Testis (tissue), 3 donors: ENCODE measurements around the gene TRAT1. TPM values are rescaled to one million over a fixed set of nuclear protein-coding genes. Genes with fewer than 3 reads are reported as not detected.

Experiments used
- DNase-seq: peaks from one replicate; pipeline ENCODE4 v3.0.0-alpha.2; 2019
- H3K27ac ChIP-seq, 2 donors: fragments of 200-600 bp; sonication (generic); one replicate each; pipeline ENCODE4 v1.5.1; 2019
- H3K27me3 ChIP-seq: fragments of 200-600 bp; sonication (generic); one replicate; pipeline ENCODE4 v1.5.1; 2019
- H3K36me3 ChIP-seq: fragments of 200-600 bp; sonication (generic); one replicate; pipeline ENCODE4 v1.5.1; 2017; ENCODE audit warnings: low read depth; ENCODE audit errors: missing control alignments
- H3K4me1 ChIP-seq: fragments of 200-600 bp; sonication (generic); one replicate; pipeline ENCODE4 v1.5.1; 2019
- H3K4me3 ChIP-seq, 2 donors: fragments of 200-600 bp; sonication (generic); one replicate each; pipeline ENCODE4 v1.5.1; 2017 to 2019
- H3K9me3 ChIP-seq: fragments of 200-600 bp; sonication (generic); one replicate; pipeline ENCODE4 v1.5.1; 2017
- POLR2A ChIP-seq: fragments of 450-650 bp; IDR thresholded peaks from one replicate; pipeline ENCODE4 v1.6.1; 2017; ENCODE audit warnings: antibody characterized with exemption, mild to moderate bottlenecking, moderate library complexity
- WGBS, 2 donors: methylation state at CpG; one replicate each; pipeline ENCODE4 v1.1.5; 2018; 5-methylcytosine and 5-hydroxymethylcytosine counted together
- intact Hi-C: fragments of 100-400 bp; cut with DNase I; formaldehyde crosslinking; loops from one replicate; pipeline ENCODE4 v1.15.1; 2023; ENCODE audit warnings: low total_unique reads
- polyA plus RNA-seq: library from polyadenylated mRNA; stranded (reverse); fragments of 350-450 nt; fragmentation: Illumina TruSeq; extraction: RNeasy Lipid Tissue Mini Kit (QIAGEN cat#74804); gene quantifications from one replicate; pipeline ENCODE4 v1.2.3, GENCODE V29; 2014; ENCODE audit warnings: low read depth, low replicate concordance; ENCODE audit not compliant: insufficient read depth
- total RNA-seq, 2 donors: library from RNA; depleted of rRNA; stranded (reverse); fragments of >200 nt; gene quantifications; one replicate each; pipeline ENCODE4 v1.2.3, GENCODE V29; 2016
- TF ChIP-seq, protein P1 (sequence below), 3 experiments: fragments of 450-650 bp in 2 of 3; fragments of 200-600 bp in 1 of 3; sonication (generic) in 1 of 3; IDR thresholded peaks; one replicate each; pipeline ENCODE4 v1.5.1; 2016 to 2019; ENCODE audit warnings: antibody characterized with exemption in 3 of 3, mild to moderate bottlenecking in 2 of 3, moderate library complexity in 1 of 3

The TRAT1 gene
- total and polyA plus RNA-seq, 3 donors from 2014 or later, result 0.25 to 0.84 TPM; not detected in 1

DNA sequence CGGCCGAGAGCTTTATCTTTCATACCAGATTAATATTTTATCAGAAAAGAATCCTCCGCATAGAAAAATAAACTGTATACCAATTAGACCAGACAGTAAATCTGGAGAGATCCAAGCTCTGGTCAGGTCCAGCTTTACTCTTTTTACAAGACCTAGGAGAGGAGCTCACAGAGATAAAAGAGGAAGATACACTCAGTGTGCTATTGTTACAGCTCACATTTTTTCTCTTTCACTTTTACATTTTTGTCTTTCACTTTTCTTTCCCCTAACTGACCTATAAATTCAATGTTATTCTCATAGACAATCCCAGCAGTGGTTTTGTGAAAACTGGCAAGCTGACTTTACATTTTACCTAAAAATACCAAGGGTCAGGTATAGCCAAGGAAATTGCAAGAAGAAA, 75.3 kb downstream of the TRAT1 start:
- Histone ChIP-seq H3K9me3 (no peaks in the 10 kb centered on the region), H3K36me3 (no peaks in the 10 kb centered on the region), H3K27ac (no peak overlapping the region), H3K4me1 (no peaks in the 10 kb centered on the region), H3K4me3 (no peak overlapping the region), H3K27me3 (no peaks in the 10 kb centered on the region)
- DNase-seq, result no peak
- no peak for TF ChIP-seq POLR2A
- TF ChIP-seq, protein P1, sequence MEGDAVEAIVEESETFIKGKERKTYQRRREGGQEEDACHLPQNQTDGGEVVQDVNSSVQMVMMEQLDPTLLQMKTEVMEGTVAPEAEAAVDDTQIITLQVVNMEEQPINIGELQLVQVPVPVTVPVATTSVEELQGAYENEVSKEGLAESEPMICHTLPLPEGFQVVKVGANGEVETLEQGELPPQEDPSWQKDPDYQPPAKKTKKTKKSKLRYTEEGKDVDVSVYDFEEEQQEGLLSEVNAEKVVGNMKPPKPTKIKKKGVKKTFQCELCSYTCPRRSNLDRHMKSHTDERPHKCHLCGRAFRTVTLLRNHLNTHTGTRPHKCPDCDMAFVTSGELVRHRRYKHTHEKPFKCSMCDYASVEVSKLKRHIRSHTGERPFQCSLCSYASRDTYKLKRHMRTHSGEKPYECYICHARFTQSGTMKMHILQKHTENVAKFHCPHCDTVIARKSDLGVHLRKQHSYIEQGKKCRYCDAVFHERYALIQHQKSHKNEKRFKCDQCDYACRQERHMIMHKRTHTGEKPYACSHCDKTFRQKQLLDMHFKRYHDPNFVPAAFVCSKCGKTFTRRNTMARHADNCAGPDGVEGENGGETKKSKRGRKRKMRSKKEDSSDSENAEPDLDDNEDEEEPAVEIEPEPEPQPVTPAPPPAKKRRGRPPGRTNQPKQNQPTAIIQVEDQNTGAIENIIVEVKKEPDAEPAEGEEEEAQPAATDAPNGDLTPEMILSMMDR (IDR thresholded peaks at IDR 0.05), result no peak
- WGBS, 2 donors, result 54 to 58% methylated on average over 3 of the region's 3 CpGs
- intact Hi-C loops, result no loop called here

GRCh38 chr3:108899530-108899929, 76.9 kb downstream of the TRAT1 start:
- Histone ChIP-seq H3K4me1 (no peaks in the 10 kb centered on the region), H3K9me3 (no peaks in the 10 kb centered on the region), H3K36me3 (no peaks in the 10 kb centered on the region), H3K27me3 (no peaks in the 10 kb centered on the region), H3K27ac (no peak overlapping the region), H3K4me3 (no peak overlapping the region)
- intact Hi-C loops, result no loop called here
- TF ChIP-seq, protein P1 (IDR thresholded peaks at IDR 0.05), result no peak
- DNase-seq, result no peak
- 75 to 79% methylated on average over 3 of the region's 3 CpGs for WGBS, 2 donors

Other genes starting within 250 kb of the TRAT1 start
- gene CIP2A, start 233.3 kb upstream of the TRAT1 start, total RNA-seq, result 10 to 100 TPM; 18.0 to 23.5 TPM
- 8.5 TPM for gene CIP2A, start 233.3 kb upstream of the TRAT1 start, polyA plus RNA-seq
- gene DZIP3, start 233.1 kb upstream of the TRAT1 start, total RNA-seq, result 10 to 100 TPM; 46.4 to 62.8 TPM
- gene DZIP3, start 233.1 kb upstream of the TRAT1 start, polyA plus RNA-seq, result 42.0 TPM
- not detected for gene RETNLB, start 65.4 kb upstream of the TRAT1 start, total RNA-seq
- gene RETNLB, start 65.4 kb upstream of the TRAT1 start, polyA plus RNA-seq, result not detected
- 1 to 10 TPM in 1 of 2 donors, under 1 TPM in 1; 0.87 to 2.0 TPM for gene GUCA1C, start 131.1 kb downstream of the TRAT1 start, total RNA-seq
- gene GUCA1C, start 131.1 kb downstream of the TRAT1 start, polyA plus RNA-seq, result 1.1 TPM